Astrocyte (in vitro differentiated cells and primary cell): ENCODE data around the gene SUN1. TPM values are rescaled to one million over a fixed set of nuclear protein-coding genes. Genes with fewer than 3 reads are reported as not detected.

ENCODE experiments used
- DNase-seq: peaks from one replicate; pipeline ENCODE4 v3.0.0-alpha.2; 2010; ENCODE audit warnings: low read depth
- FAIRE-seq: peaks from 2 replicates; lab custom pipeline; 2011; peaks lifted over from hg19 to GRCh38; lab: Jason Lieb, UNC
- H2AFZ ChIP-seq: 2 replicates; pipeline ENCODE4 v1.6.0; 2012; ENCODE audit warnings: low read depth, low read length, inconsistent platforms
- H3K27ac ChIP-seq: 2 replicates; pipeline ENCODE4 v1.5.1; 2011; ENCODE audit warnings: low read depth, low read length, inconsistent platforms
- H3K27me3 ChIP-seq: 2 replicates; pipeline ENCODE4 v1.6.0; 2011; ENCODE audit warnings: low read length, inconsistent platforms; ENCODE audit not compliant: insufficient read depth
- H3K36me3 ChIP-seq: 2 replicates; pipeline ENCODE4 v1.5.1; 2011; ENCODE audit warnings: low read length, inconsistent platforms; ENCODE audit not compliant: insufficient read depth
- H3K4me1 ChIP-seq: 2 replicates; pipeline ENCODE4 v1.5.1; 2011; ENCODE audit warnings: low read length, inconsistent platforms; ENCODE audit not compliant: insufficient read depth
- H3K4me2 ChIP-seq: 2 replicates; pipeline ENCODE4 v1.6.0; 2012; ENCODE audit warnings: low read length, inconsistent platforms
- H3K4me3 ChIP-seq: 2 replicates; pipeline ENCODE4 v1.5.1; 2011; ENCODE audit warnings: low read depth, mild to moderate bottlenecking, low read length, inconsistent platforms; ENCODE audit not compliant: insufficient read depth
- H3K79me2 ChIP-seq: 2 replicates; pipeline ENCODE4 v1.6.0; 2012; ENCODE audit warnings: mild to moderate bottlenecking, low read length, inconsistent platforms; ENCODE audit not compliant: insufficient read depth
- H3K9ac ChIP-seq: 2 replicates; pipeline ENCODE4 v1.6.0; 2012; ENCODE audit warnings: mild to moderate bottlenecking, low read length, inconsistent platforms
- H3K9me3 ChIP-seq: 2 replicates; pipeline ENCODE4 v1.5.1; 2012; ENCODE audit warnings: low read depth, mild to moderate bottlenecking, low read length, inconsistent platforms; ENCODE audit not compliant: insufficient read depth
- H4K20me1 ChIP-seq: 2 replicates; pipeline ENCODE4 v1.6.0; 2012; ENCODE audit warnings: low read length, inconsistent platforms; ENCODE audit not compliant: insufficient read depth
- H3K27ac Mint-ChIP-seq: one replicate; pipeline ENCODE4 v1.8.0; 2021; ENCODE audit warnings: mild to moderate bottlenecking, mixed read lengths; ENCODE audit not compliant: unreplicated experiment
- H3K27me3 Mint-ChIP-seq: one replicate; pipeline ENCODE4 v1.8.0; 2021; ENCODE audit warnings: low read depth, mixed read lengths; ENCODE audit not compliant: unreplicated experiment
- H3K36me3 Mint-ChIP-seq: one replicate; pipeline ENCODE4 v1.8.0; 2021; ENCODE audit warnings: low read depth, mixed read lengths; ENCODE audit not compliant: unreplicated experiment
- H3K4me1 Mint-ChIP-seq: one replicate; pipeline ENCODE4 v1.8.0; 2021; ENCODE audit warnings: low read depth, mixed read lengths; ENCODE audit not compliant: unreplicated experiment
- H3K4me3 Mint-ChIP-seq: one replicate; pipeline ENCODE4 v1.8.0; 2021; ENCODE audit warnings: mild to moderate bottlenecking, moderate library complexity, mixed read lengths; ENCODE audit not compliant: unreplicated experiment
- H3K9me3 Mint-ChIP-seq: one replicate; pipeline ENCODE4 v1.8.0; 2021; ENCODE audit warnings: mild to moderate bottlenecking, mixed read lengths; ENCODE audit not compliant: unreplicated experiment
- EZH2 ChIP-seq: IDR thresholded peaks from 2 replicates; pipeline ENCODE4 v1.6.1; 2012; ENCODE audit warnings: mild to moderate bottlenecking, low read length, inconsistent platforms; ENCODE audit not compliant: insufficient read depth
- total RNA-seq: library from RNA; stranded (reverse); gene quantifications from 2 replicates; pipeline ENCODE4 v1.2.1, GENCODE V29; 2021
- TF ChIP-seq, protein P1 (sequence below): IDR thresholded peaks from 2 replicates; pipeline ENCODE4 v1.5.1; 2011; ENCODE audit warnings: low read depth, mild to moderate bottlenecking, inconsistent platforms, low read length, moderate library complexity; ENCODE audit not compliant: insufficient read depth

The SUN1 gene
- total RNA-seq, 1 donor from 2014 or later, result 121 TPM

DNA sequence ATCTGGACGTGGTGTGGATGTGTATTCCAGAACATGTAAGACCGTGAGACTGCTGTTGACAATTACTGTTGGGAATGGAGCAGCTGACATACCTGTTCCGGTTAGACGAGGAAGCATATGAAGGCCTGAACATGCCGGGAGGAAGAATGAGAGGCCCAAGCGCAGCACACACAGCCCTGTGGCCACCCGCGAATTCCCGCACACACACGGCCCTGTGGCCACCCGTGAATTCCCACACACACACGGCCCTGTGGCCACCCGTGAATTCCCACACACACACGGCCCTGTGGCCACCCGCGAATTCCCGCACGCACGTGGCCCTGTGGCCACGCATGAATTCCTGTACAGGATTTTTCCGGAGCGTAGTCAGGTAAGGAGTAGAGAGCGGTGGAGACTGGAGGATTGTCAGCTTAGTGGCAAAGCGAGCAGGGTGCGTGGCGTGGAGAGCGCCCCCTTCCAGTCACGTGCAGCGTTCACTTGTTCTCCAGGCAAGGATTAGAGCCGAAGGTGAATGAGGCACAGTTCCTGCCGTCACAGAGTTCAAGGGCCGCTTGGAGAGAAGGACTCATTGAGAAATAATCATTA is 9.5 kb upstream of the SUN1 start:
- Mint-ChIP-seq H3K4me3 (no peak overlapping the region), H3K4me1 (peaks cover 23% of the 10 kb centered on the region), H3K36me3 (peaks cover 5% of the 10 kb centered on the region), H3K27ac (peak overlapping the region; percentile 12), H3K27me3 (no peaks in the 10 kb centered on the region), H3K9me3 (no peaks in the 10 kb centered on the region)
- FAIRE-seq (no peak), DNase-seq (no peak)
- H3K27me3 ChIP-seq, result no peaks in the 10 kb centered on the region
- H2AFZ ChIP-seq, result no peak overlapping the region
- TF ChIP-seq EZH2, result no peak
- TF ChIP-seq, protein P1, sequence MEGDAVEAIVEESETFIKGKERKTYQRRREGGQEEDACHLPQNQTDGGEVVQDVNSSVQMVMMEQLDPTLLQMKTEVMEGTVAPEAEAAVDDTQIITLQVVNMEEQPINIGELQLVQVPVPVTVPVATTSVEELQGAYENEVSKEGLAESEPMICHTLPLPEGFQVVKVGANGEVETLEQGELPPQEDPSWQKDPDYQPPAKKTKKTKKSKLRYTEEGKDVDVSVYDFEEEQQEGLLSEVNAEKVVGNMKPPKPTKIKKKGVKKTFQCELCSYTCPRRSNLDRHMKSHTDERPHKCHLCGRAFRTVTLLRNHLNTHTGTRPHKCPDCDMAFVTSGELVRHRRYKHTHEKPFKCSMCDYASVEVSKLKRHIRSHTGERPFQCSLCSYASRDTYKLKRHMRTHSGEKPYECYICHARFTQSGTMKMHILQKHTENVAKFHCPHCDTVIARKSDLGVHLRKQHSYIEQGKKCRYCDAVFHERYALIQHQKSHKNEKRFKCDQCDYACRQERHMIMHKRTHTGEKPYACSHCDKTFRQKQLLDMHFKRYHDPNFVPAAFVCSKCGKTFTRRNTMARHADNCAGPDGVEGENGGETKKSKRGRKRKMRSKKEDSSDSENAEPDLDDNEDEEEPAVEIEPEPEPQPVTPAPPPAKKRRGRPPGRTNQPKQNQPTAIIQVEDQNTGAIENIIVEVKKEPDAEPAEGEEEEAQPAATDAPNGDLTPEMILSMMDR, result no peak
- H3K27ac ChIP-seq, result no peak overlapping the region
- no peaks in the 10 kb centered on the region for H3K36me3 ChIP-seq
- H3K9me3 ChIP-seq, result no peaks in the 10 kb centered on the region
- no peak overlapping the region for H3K4me3 ChIP-seq
- no peak overlapping the region for H3K9ac ChIP-seq
- H3K4me2 ChIP-seq, result no peak overlapping the region
- H4K20me1 ChIP-seq, result peaks cover 78% of the 10 kb centered on the region
- H3K4me1 ChIP-seq, result peaks cover 3% of the 10 kb centered on the region
- peaks cover 97% of the 10 kb centered on the region for H3K79me2 ChIP-seq

DNA sequence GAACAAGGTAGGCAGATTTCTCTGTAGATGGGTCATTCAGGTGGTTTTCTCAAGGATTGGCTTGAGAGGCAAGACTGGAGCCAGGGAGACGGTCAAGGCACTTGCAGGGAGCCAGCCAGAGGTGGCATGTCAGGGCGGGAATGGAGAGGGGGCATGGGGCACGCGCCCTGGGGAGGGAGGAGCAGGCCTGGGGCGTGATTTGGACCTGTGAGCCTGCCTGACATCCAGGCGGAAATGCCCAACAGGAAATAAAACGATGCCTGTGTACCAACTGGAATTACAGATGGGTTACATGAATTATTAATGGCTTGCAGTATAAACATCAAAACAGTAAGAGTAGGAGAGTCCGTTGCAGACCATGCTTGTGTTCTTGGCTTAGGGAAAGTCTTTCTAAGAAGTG is 8.6 kb upstream of the SUN1 start:
- Histone ChIP-seq H3K79me2 (peaks cover 97% of the 10 kb centered on the region), H3K4me1 (peaks cover 3% of the 10 kb centered on the region), H2AFZ (no peak overlapping the region), H3K36me3 (no peaks in the 10 kb centered on the region), H3K4me2 (no peak overlapping the region), H3K27ac (no peak overlapping the region), H3K27me3 (no peaks in the 10 kb centered on the region), H3K9me3 (no peaks in the 10 kb centered on the region), H4K20me1 (peaks cover 72% of the 10 kb centered on the region), H3K9ac (no peak overlapping the region), H3K4me3 (no peak overlapping the region)
- Mint-ChIP-seq H3K4me3 (no peak overlapping the region), H3K4me1 (peaks cover 18% of the 10 kb centered on the region), H3K27ac (no peak overlapping the region), H3K9me3 (no peaks in the 10 kb centered on the region), H3K36me3 (peaks cover 4% of the 10 kb centered on the region), H3K27me3 (no peaks in the 10 kb centered on the region)
- FAIRE-seq (no peak), DNase-seq (no peak)
- TF ChIP-seq EZH2, result no peak
- TF ChIP-seq, protein P1, result no peak

DNA sequence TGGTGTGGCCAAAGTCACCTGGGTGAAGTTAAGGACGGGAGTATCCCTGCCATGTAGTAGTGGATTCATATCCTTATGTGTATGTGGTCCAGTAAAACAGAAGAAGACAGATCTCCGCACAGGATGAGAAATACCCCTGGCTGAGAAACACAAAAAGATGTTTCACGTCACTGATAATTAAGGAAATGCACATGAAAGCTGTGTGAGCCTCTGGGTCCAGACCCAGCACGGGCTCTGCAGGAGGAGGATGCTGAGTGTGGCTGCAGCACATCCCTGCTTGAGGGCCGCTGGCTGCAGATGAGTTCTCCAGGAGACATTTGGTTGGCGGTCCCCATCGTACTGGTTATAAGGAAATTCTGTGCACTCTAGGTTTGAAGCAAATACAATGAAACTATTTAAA is 8.2 kb upstream of the SUN1 start:
- H3K27ac ChIP-seq, result no peak overlapping the region
- Mint-ChIP-seq H3K27ac (no peak overlapping the region), H3K9me3 (no peaks in the 10 kb centered on the region), H3K4me1 (peaks cover 18% of the 10 kb centered on the region), H3K4me3 (no peak overlapping the region), H3K36me3 (peaks cover 4% of the 10 kb centered on the region), H3K27me3 (no peaks in the 10 kb centered on the region)
- H3K9me3 ChIP-seq, result no peaks in the 10 kb centered on the region
- TF ChIP-seq EZH2, result no peak
- FAIRE-seq, result no peak
- DNase-seq, result no peak
- H3K4me3 ChIP-seq, result no peak overlapping the region
- H3K27me3 ChIP-seq, result no peaks in the 10 kb centered on the region
- peaks cover 98% of the 10 kb centered on the region for H3K79me2 ChIP-seq
- peaks cover 72% of the 10 kb centered on the region for H4K20me1 ChIP-seq
- H3K9ac ChIP-seq, result no peak overlapping the region
- H3K4me2 ChIP-seq, result no peak overlapping the region
- peaks cover 3% of the 10 kb centered on the region for H3K4me1 ChIP-seq
- no peaks in the 10 kb centered on the region for H3K36me3 ChIP-seq
- H2AFZ ChIP-seq, result no peak overlapping the region
